Nephron (organoid): ENCODE data around the gene PRR11.

Experiments used
- H3K27ac Mint-ChIP-seq, 3 experiments: 2 replicates each; pipeline ENCODE4 v1.8.0; 2020; ENCODE audit warnings: mixed read lengths in 3 of 3, mild to moderate bottlenecking in 2 of 3, moderate library complexity in 1 of 3
- H3K27me3 Mint-ChIP-seq: 2 replicates; pipeline ENCODE4 v1.8.0; 2021; ENCODE audit warnings: low read depth, mild to moderate bottlenecking, moderate library complexity, mixed read lengths
- H3K36me3 Mint-ChIP-seq: 2 replicates; pipeline ENCODE4 v1.8.0; 2020; ENCODE audit warnings: low read depth, mixed read lengths
- H3K4me1 Mint-ChIP-seq: 2 replicates; pipeline ENCODE4 v1.8.0; 2020; ENCODE audit warnings: mixed read lengths
- H3K4me3 Mint-ChIP-seq, 3 experiments: 2 replicates each; pipeline ENCODE4 v1.8.0; 2020; ENCODE audit warnings: mild to moderate bottlenecking in 3 of 3, mixed read lengths in 3 of 3, moderate library complexity in 2 of 3
- H3K9me3 Mint-ChIP-seq: 2 replicates; pipeline ENCODE4 v1.8.0; 2020; ENCODE audit warnings: mixed read lengths
- CTCF ChIP-seq, 3 experiments: fragments of 200-600 bp; sonication (generic); IDR thresholded peaks; one replicate each; pipeline ENCODE4 v1.5.0; 2021; ENCODE audit warnings: antibody characterized with exemption in 3 of 3; ENCODE audit not compliant: unreplicated experiment in 3 of 3

Gene PRR11

DNA sequence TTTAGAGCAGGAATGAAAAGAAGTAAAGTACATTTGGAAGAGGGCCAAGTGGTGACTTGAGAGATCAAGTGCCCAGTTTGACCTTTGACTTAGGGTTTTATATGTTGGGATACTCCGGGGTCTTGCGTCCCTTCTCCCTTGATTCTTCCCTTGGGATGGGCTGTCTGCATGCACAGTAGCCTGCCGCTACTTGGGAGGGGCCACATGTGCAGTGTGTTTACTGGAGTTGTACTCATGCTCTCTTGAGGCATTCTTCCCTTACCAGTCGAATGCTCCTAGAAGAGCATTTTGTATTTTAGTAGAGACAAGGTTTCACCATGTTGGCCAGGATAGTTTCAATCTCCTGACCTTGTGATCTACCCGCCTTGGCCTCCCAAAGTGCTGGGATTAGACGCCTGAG lies 88.5 kb downstream of the PRR11 start:
- TF ChIP-seq CTCF (IDR thresholded peaks at IDR 0.05; ENCODE audit: unreplicated experiment in 3 of 3) = no peak
- no peaks in the 10 kb centered on the region for H3K4me1 Mint-ChIP-seq
- H3K27me3 Mint-ChIP-seq = no peaks in the 10 kb centered on the region
- H3K9me3 Mint-ChIP-seq = no peaks in the 10 kb centered on the region
- H3K4me3 Mint-ChIP-seq = no peak overlapping the region
- H3K36me3 Mint-ChIP-seq = no peaks in the 10 kb centered on the region
- H3K27ac Mint-ChIP-seq = no peak overlapping the region
